Brain microvascular endothelial cell (primary cell): ENCODE measurements around the gene CARMIL1.

Experiments
- DNase-seq: peaks from one replicate; pipeline ENCODE4 v3.0.0-alpha.2; 2020
- H3K27ac ChIP-seq: fragments of 250-450 bp; sonication (Bioruptor Pico); 2 replicates; pipeline ENCODE4 v1.5.1; 2020; ENCODE audit warnings: mild to moderate bottlenecking, moderate library complexity
- H3K27me3 ChIP-seq: fragments of 250-450 bp; sonication (Bioruptor Pico); replicated peaks from 2 replicates; pipeline ENCODE4 v1.5.1; 2020; ENCODE audit warnings: mild to moderate bottlenecking
- H3K36me3 ChIP-seq: fragments of 250-450 bp; sonication (Bioruptor Pico); replicated peaks from 2 replicates; pipeline ENCODE4 v1.5.1; 2020; ENCODE audit warnings: mild to moderate bottlenecking
- H3K4me3 ChIP-seq: 2 replicates; pipeline ENCODE4 v1.5.1; 2011; ENCODE audit warnings: low read depth, mild to moderate bottlenecking, control low read depth, low read length, moderate library complexity
- in situ Hi-C: cut with HindIII; loops from 2 replicates; pipeline ENCODE4 v1.10.0; 2017; ENCODE audit warnings: low sequenced_read_pairs, low pct_ligation_motif_present
- TF ChIP-seq, protein P1 (sequence below): IDR thresholded peaks from 2 replicates; pipeline ENCODE4 v1.5.1; 2011; ENCODE audit warnings: low read depth, mild to moderate bottlenecking, moderate library complexity, low read length, control low read depth, inconsistent platforms; ENCODE audit errors: missing control alignments

CARMIL1 gene

GRCh38 chr6:25606151-25606550 is 327.0 kb downstream of the CARMIL1 start:
- no peaks in the 10 kb centered on the region for H3K27me3 ChIP-seq
- in situ Hi-C loops: no loop called here
- TF ChIP-seq, protein P1, sequence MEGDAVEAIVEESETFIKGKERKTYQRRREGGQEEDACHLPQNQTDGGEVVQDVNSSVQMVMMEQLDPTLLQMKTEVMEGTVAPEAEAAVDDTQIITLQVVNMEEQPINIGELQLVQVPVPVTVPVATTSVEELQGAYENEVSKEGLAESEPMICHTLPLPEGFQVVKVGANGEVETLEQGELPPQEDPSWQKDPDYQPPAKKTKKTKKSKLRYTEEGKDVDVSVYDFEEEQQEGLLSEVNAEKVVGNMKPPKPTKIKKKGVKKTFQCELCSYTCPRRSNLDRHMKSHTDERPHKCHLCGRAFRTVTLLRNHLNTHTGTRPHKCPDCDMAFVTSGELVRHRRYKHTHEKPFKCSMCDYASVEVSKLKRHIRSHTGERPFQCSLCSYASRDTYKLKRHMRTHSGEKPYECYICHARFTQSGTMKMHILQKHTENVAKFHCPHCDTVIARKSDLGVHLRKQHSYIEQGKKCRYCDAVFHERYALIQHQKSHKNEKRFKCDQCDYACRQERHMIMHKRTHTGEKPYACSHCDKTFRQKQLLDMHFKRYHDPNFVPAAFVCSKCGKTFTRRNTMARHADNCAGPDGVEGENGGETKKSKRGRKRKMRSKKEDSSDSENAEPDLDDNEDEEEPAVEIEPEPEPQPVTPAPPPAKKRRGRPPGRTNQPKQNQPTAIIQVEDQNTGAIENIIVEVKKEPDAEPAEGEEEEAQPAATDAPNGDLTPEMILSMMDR: no peak

DNA sequence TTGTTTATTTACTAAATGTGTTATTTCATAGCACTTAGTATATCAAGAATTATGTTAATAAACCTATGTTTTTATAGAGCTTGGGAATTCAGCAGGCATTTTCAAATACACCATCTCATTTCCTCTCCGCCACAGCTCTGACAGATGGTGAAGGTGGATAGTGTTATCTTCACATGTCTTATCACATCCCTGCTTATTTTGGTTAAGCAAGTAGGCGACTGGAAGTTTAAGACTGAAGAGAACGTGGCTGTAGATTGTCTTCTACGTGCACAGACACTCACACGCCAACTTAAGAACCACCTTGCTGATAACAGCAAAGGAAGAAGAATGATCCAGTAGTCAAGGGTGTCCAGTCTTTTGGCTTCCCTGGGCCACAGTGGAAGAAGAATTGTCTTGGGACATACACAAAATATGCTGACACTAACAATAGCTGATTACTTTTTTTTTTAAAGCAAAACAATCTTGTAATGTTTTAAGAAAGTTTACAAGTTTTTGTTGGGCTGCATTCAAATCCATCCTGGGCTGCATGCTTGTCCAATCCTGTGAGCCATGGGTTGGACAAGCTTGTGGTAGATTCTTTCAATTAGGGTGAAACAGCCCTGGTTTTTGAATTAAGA is 329.5 kb downstream of the CARMIL1 start:
- no peak for DNase-seq
- in situ Hi-C loops: no loop called here
- Histone ChIP-seq H3K27ac (no peak overlapping the region), H3K27me3 (no peaks in the 10 kb centered on the region), H3K4me3 (no peak overlapping the region), H3K36me3 (no peaks in the 10 kb centered on the region)
- TF ChIP-seq, protein P1: no peak

More at GRCh38 chr6:25606151-25606550, 327.0 kb downstream of the CARMIL1 start:
- Histone ChIP-seq H3K36me3 (no peaks in the 10 kb centered on the region), H3K27ac (no peak overlapping the region), H3K4me3 (no peak overlapping the region)
- DNase-seq: no peak

DNA sequence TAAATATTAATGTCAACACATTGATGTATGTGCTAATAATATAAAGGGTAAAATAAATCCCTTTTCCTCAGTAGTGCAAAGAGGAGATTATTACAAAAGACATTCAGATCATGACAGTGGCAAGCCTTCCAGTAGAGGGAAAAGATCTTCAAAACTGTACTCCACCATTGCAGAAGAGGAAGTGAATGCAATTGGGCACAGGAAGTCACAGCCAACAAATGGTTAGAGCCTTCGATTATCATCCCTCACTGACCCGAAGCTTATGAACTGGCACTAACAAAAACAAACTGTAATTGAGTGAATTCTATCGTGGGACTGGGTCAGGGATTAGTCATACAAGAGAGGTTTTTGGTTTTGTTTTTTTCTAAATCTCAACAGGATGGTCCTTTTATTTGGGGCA is 333.5 kb downstream of the CARMIL1 start:
- Histone ChIP-seq H3K36me3 (no peaks in the 10 kb centered on the region), H3K27me3 (no peaks in the 10 kb centered on the region), H3K27ac (no peak overlapping the region), H3K4me3 (no peak overlapping the region)
- in situ Hi-C loops: no loop called here
- TF ChIP-seq, protein P1: no peak
- DNase-seq: no peak

GRCh38 chr6:25613415-25613814 is 334.2 kb downstream of the CARMIL1 start:
- in situ Hi-C loops: no loop called here
- Histone ChIP-seq H3K36me3 (no peaks in the 10 kb centered on the region), H3K4me3 (no peak overlapping the region), H3K27ac (no peak overlapping the region), H3K27me3 (no peaks in the 10 kb centered on the region)
- DNase-seq: no peak
- TF ChIP-seq, protein P1: no peak

- Histone ChIP-seq H3K4me3 (no peak overlapping the region), H3K27ac (no peak overlapping the region), H3K36me3 (no peaks in the 10 kb centered on the region), H3K27me3 (no peaks in the 10 kb centered on the region)
- DNase-seq: no peak
- TF ChIP-seq, protein P1: no peak
- in situ Hi-C loops: no loop called here
These were observed 334.9 kb downstream of the CARMIL1 start for GRCh38 chr6:25614052-25614451.

DNA sequence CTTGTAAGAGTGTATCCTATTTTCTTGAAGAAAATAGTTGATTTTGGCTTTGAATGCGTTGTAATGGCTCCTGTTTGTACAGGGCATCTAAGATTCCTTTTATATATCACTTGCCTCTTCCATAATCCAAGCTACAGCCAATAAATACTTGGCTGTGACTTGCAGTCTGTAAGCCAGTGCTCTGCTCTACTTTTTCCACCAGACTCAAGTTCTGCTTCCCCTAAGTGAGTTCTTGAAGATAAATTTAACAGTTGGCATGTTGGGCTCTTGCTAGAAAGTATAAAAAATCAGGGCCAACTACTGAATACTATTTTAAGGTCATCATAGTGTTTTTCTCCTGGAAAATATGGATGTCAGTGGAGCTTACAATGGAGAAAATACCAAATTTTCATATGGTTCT is 336.3 kb downstream of the CARMIL1 start:
- Histone ChIP-seq H3K36me3 (no peaks in the 10 kb centered on the region), H3K4me3 (no peak overlapping the region), H3K27ac (no peak overlapping the region), H3K27me3 (no peaks in the 10 kb centered on the region)
- TF ChIP-seq, protein P1: no peak
- DNase-seq: no peak
- in situ Hi-C loops: no loop called here
